Neuronal stem cell (in vitro differentiated cells): Measurements from ENCODE around the gene DCDC1.

Source experiments
- DNase-seq: peaks from one replicate; pipeline ENCODE4 v3.0.0-alpha.2; 2013; ENCODE audit warnings: low spot score
- H2AFZ ChIP-seq: one replicate; pipeline ENCODE4 v1.6.1; 2013; ENCODE audit warnings: mild to moderate bottlenecking, low read length, inconsistent platforms
- H2AK5ac ChIP-seq: 2 replicates; pipeline ENCODE4 v1.6.1; 2013; ENCODE audit warnings: low read depth, mild to moderate bottlenecking, inconsistent platforms, low read length, moderate library complexity, mixed read lengths
- H2BK120ac ChIP-seq: 2 replicates; pipeline ENCODE4 v1.6.1; 2013; ENCODE audit warnings: low read depth, mild to moderate bottlenecking, inconsistent platforms, low read length, moderate library complexity, mixed read lengths
- H2BK12ac ChIP-seq: one replicate; pipeline ENCODE4 v1.6.1; 2013; ENCODE audit warnings: low read length, inconsistent platforms
- H2BK15ac ChIP-seq: 2 replicates; pipeline ENCODE4 v1.6.1; 2013; ENCODE audit warnings: mild to moderate bottlenecking, low read length, inconsistent platforms, mixed read lengths
- H2BK5ac ChIP-seq: one replicate; pipeline ENCODE4 v1.6.1; 2013; ENCODE audit warnings: inconsistent platforms, mild to moderate bottlenecking, low read length, moderate library complexity
- H3K14ac ChIP-seq: one replicate; pipeline ENCODE4 v1.6.1; 2013; ENCODE audit warnings: low read length, inconsistent platforms
- H3K18ac ChIP-seq: 2 replicates; pipeline ENCODE4 v1.6.1; 2013; ENCODE audit warnings: low read length, inconsistent platforms
- H3K23ac ChIP-seq: 2 replicates; pipeline ENCODE4 v1.6.1; 2013; ENCODE audit warnings: low read depth, mild to moderate bottlenecking, mixed read lengths, low read length, inconsistent platforms; ENCODE audit not compliant: poor library complexity
- H3K27ac ChIP-seq: replicated peaks from 3 replicates; pipeline ENCODE4 v1.5.1; 2013; ENCODE audit warnings: low read length, inconsistent platforms
- H3K27me3 ChIP-seq, 3 experiments: 2 replicates each; pipeline ENCODE4 v1.6.1; 2013; ENCODE audit warnings: low read length in 3 of 3, mild to moderate bottlenecking in 2 of 3, inconsistent platforms in 1 of 3, low read depth in 1 of 3, mixed read lengths in 1 of 3, moderate library complexity in 1 of 3; ENCODE audit not compliant: control insufficient read depth in 3 of 3, insufficient read depth in 3 of 3
- H3K36me3 ChIP-seq, 2 donors: replicated peaks in 1 of 2; 2 replicates each; pipeline ENCODE4 v1.6.1; 2013; ENCODE audit warnings: low read length in 2 of 2; ENCODE audit not compliant: control insufficient read depth in 2 of 2, insufficient read depth in 2 of 2
- H3K4ac ChIP-seq: 2 replicates; pipeline ENCODE4 v1.6.1; 2013; ENCODE audit warnings: inconsistent platforms, mild to moderate bottlenecking, low read length, moderate library complexity
- H3K4me1 ChIP-seq, 2 donors: 1 replicate in 1 of 2; 2 replicates in 1 of 2; pipeline ENCODE4 v1.6.1; 2013; ENCODE audit warnings: low read length in 2 of 2, low read depth in 1 of 2; ENCODE audit not compliant: control insufficient read depth in 2 of 2, insufficient read depth in 1 of 2
- H3K4me2 ChIP-seq: one replicate; pipeline ENCODE4 v1.6.1; 2013; ENCODE audit warnings: mild to moderate bottlenecking, low read length, inconsistent platforms; ENCODE audit not compliant: insufficient read depth, poor library complexity, severe bottlenecking
- H3K4me3 ChIP-seq, 2 donors: 2 replicates each; pipeline ENCODE4 v1.5.1; 2013; ENCODE audit warnings: low read length in 2 of 2, mild to moderate bottlenecking in 2 of 2, inconsistent platforms in 1 of 2, moderate library complexity in 1 of 2
- H3K79me1 ChIP-seq: one replicate; pipeline ENCODE4 v1.6.1; 2013; ENCODE audit warnings: low read depth, mild to moderate bottlenecking, inconsistent platforms, low read length, moderate library complexity
- H3K9ac ChIP-seq: one replicate; pipeline ENCODE4 v1.6.1; 2013; ENCODE audit warnings: mild to moderate bottlenecking, low read depth, low read length, inconsistent platforms; ENCODE audit not compliant: poor library complexity
- H3K9me3 ChIP-seq, 2 donors: replicated peaks in 1 of 2; 2 replicates each; pipeline versions ENCODE3 to v1.6.1; 2013; ENCODE audit warnings: low read length in 2 of 2, mild to moderate bottlenecking in 2 of 2, inconsistent platforms in 1 of 2, low read depth in 1 of 2, mixed read lengths in 1 of 2, moderate library complexity in 1 of 2; ENCODE audit not compliant: control insufficient read depth in 2 of 2, insufficient read depth in 1 of 2
- H4K8ac ChIP-seq: one replicate; pipeline ENCODE4 v1.6.1; 2013; ENCODE audit warnings: low read depth, mild to moderate bottlenecking, inconsistent platforms, low read length, moderate library complexity
- H4K91ac ChIP-seq: one replicate; pipeline ENCODE4 v1.6.1; 2013; ENCODE audit warnings: low read length, low read depth, mild to moderate bottlenecking, inconsistent platforms; ENCODE audit not compliant: poor library complexity
- WGBS, 2 donors: extraction: QIAGEN DNeasy Blood & Tissue Kit; methylation state at CpG; one replicate each; pipeline ENCODE4 v1.1.7; 2013; ENCODE audit warnings: missing lambda C conversion rate in 2 of 2, mixed read lengths in 1 of 2; ENCODE audit not compliant: insufficient read length in 2 of 2, insufficient replicate concordance in 1 of 2; ENCODE audit errors: extremely low coverage in 2 of 2; 5-methylcytosine and 5-hydroxymethylcytosine counted together

DCDC1 gene

GRCh38 chr11:31355131-31355530 lies 14.4 kb downstream of the DCDC1 start:
- Histone ChIP-seq H4K8ac (no peak overlapping the region), H3K4me3 (no peak overlapping the region), H3K27me3 (no peaks in the 10 kb centered on the region), H2BK15ac (no peak overlapping the region), H3K9me3 (no peaks in the 10 kb centered on the region), H2BK12ac (no peak overlapping the region), H3K18ac (no peak overlapping the region), H3K4me1 (no peaks in the 10 kb centered on the region), H3K27ac (no peak overlapping the region), H4K91ac (no peak overlapping the region), H3K14ac (no peak overlapping the region), H3K23ac (no peak overlapping the region), H3K79me1 (no peaks in the 10 kb centered on the region), H3K4me2 (no peak overlapping the region), H3K36me3 (no peaks in the 10 kb centered on the region), H2BK5ac (no peak overlapping the region), H2BK120ac (no peak overlapping the region), H2AFZ (no peak overlapping the region), H2AK5ac (no peak overlapping the region), H3K4ac (no peak overlapping the region), H3K9ac (no peak overlapping the region)
- no peak for DNase-seq
- no CpG with 5 or more reads among the region's 2 CpGs for WGBS, 2 donors

GRCh38 chr11:31351168-31351567 lies 18.4 kb downstream of the DCDC1 start:
- no peak overlapping the region for H2AK5ac ChIP-seq
- H4K91ac ChIP-seq, result no peak overlapping the region
- H3K27ac ChIP-seq, result no peak overlapping the region
- H3K4me3 ChIP-seq, result no peak overlapping the region
- no peaks in the 10 kb centered on the region for H3K4me1 ChIP-seq
- H3K27me3 ChIP-seq, result no peaks in the 10 kb centered on the region
- no peak overlapping the region for H2BK12ac ChIP-seq
- H3K9me3 ChIP-seq, result no peaks in the 10 kb centered on the region
- H3K4ac ChIP-seq, result no peak overlapping the region
- no peak overlapping the region for H3K23ac ChIP-seq
- H2BK15ac ChIP-seq, result no peak overlapping the region
- no peak overlapping the region for H2BK120ac ChIP-seq
- H3K4me2 ChIP-seq, result no peak overlapping the region
- no peak for DNase-seq
- peaks cover 0 to 2% of the 10 kb centered on the region in 2 donors for H3K36me3 ChIP-seq
- H3K14ac ChIP-seq, result no peak overlapping the region
- H3K79me1 ChIP-seq, result no peaks in the 10 kb centered on the region
- no peak overlapping the region for H3K9ac ChIP-seq
- no peak overlapping the region for H3K18ac ChIP-seq
- H4K8ac ChIP-seq, result no peak overlapping the region
- H2BK5ac ChIP-seq, result no peak overlapping the region
- no peak overlapping the region for H2AFZ ChIP-seq

DNA sequence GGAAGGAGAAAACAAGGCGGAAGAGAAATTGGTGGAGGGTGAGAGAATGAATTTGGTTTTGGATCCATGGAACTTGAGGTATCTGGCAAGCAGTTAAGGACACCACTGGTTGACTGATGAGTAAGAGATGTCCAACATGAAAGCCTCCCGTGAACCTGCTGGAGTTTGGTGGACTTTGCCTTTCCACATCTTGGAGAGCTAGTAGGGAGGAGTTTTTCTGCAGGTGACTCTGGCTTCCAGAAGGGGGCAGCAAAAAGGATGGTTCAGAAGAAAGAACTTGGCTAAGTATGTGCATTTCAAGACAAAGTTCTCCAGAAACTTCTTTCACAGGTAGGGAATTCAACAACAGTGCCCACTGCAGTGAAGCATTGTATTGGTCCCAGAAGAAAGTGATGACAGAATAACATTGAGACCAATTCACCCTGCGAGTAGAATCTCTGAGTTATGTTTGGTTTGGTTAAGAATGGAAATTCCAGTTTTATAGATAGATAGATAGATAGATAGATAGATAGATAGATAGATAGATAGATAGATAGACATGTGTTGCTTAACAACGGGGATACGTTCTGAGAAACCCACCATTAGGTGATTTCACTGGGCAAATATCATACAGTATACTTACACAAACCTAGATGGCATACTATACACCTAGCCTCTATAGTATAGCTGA lies 28.5 kb downstream of the DCDC1 start:
- no peaks in the 10 kb centered on the region for H3K36me3 ChIP-seq
- no peaks in the 10 kb centered on the region for H3K79me1 ChIP-seq
- H3K14ac ChIP-seq, result no peak overlapping the region
- H3K18ac ChIP-seq, result no peak overlapping the region
- H3K9ac ChIP-seq, result no peak overlapping the region
- no peak overlapping the region for H2BK12ac ChIP-seq
- H2AK5ac ChIP-seq, result no peak overlapping the region
- no peak overlapping the region for H4K8ac ChIP-seq
- H3K9me3 ChIP-seq, result peaks cover 0 to 2% of the 10 kb centered on the region in 2 donors
- no peaks in the 10 kb centered on the region for H3K4me1 ChIP-seq
- no peak for DNase-seq
- H3K27ac ChIP-seq, result no peak overlapping the region
- H2BK5ac ChIP-seq, result no peak overlapping the region
- H2BK15ac ChIP-seq, result no peak overlapping the region
- no peak overlapping the region for H3K4me3 ChIP-seq
- H4K91ac ChIP-seq, result no peak overlapping the region
- H3K23ac ChIP-seq, result no peak overlapping the region
- WGBS, 2 donors, result 100% methylated on average over 1 of the region's 5 CpGs; no CpG with 5 or more reads in 1 of the 2 donors
- H2AFZ ChIP-seq, result no peak overlapping the region
- no peak overlapping the region for H3K4ac ChIP-seq
- H3K27me3 ChIP-seq, result no peaks in the 10 kb centered on the region
- H2BK120ac ChIP-seq, result no peak overlapping the region
- no peak overlapping the region for H3K4me2 ChIP-seq

DNA sequence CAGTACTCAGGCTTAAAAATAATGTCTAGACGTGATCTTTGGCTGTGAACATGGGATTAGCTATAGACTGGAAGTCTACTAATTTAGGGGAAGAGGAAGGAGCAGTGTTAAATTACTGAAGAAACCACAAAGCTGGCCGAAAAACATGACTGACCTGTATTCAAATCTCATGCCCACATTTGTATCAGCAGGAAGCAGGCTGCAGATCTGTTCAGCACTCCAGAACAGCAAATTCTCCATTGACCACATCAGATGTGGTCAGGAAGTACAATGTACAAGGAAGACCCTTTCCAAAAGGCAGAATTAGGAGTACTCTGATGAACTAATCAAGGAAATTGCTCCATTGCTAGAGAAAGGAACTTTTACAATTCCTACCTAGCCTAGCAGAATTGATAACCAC lies 31.7 kb downstream of the DCDC1 start:
- Histone ChIP-seq H3K9me3 (peaks cover 5 to 6% of the 10 kb centered on the region in 2 donors), H3K9ac (no peak overlapping the region), H3K79me1 (no peaks in the 10 kb centered on the region), H3K27ac (no peak overlapping the region), H2BK15ac (no peak overlapping the region), H2BK12ac (no peak overlapping the region), H3K27me3 (no peaks in the 10 kb centered on the region), H2AFZ (no peak overlapping the region), H4K91ac (no peak overlapping the region), H2BK120ac (no peak overlapping the region), H4K8ac (no peak overlapping the region), H3K14ac (no peak overlapping the region), H2BK5ac (no peak overlapping the region), H3K4ac (no peak overlapping the region), H3K4me2 (no peak overlapping the region), H2AK5ac (no peak overlapping the region), H3K23ac (no peak overlapping the region), H3K36me3 (no peaks in the 10 kb centered on the region), H3K18ac (no peak overlapping the region), H3K4me1 (no peaks in the 10 kb centered on the region), H3K4me3 (no peak overlapping the region)
- no peak for DNase-seq
- WGBS, 2 donors, result no CpG with 5 or more reads among the region's 2 CpGs
